ENCODE measurements around the gene TGFB2.

GRCh38 chr1:218473522-218473921 is 128.4 kb downstream of the TGFB2 start:
- TF ChIP-seq POLR2A (IDR thresholded peaks at IDR 0.05; ENCODE audit: low read length) = no peak
- TF ChIP-seq GATA1 (IDR thresholded peaks at IDR 0.05; ENCODE audit: low read depth, low read length) = no peak

All from erythroblast (primary cell).